HG03103 (cell line): ENCODE data around the gene TOR1AIP1.
"Not testable (repeated sequence)": the region's sequence is repeated elsewhere in the genome, so short reads cannot be mapped to it uniquely, and the experiment has no call there.

ENCODE experiments used
- ATAC-seq: cut with Tn5 transposase; IDR thresholded peaks from one replicate; pipeline ENCODE4 v1.9.1; 2021; ENCODE audit warnings: low read depth; ENCODE audit not compliant: unreplicated experiment

Gene TOR1AIP1

DNA sequence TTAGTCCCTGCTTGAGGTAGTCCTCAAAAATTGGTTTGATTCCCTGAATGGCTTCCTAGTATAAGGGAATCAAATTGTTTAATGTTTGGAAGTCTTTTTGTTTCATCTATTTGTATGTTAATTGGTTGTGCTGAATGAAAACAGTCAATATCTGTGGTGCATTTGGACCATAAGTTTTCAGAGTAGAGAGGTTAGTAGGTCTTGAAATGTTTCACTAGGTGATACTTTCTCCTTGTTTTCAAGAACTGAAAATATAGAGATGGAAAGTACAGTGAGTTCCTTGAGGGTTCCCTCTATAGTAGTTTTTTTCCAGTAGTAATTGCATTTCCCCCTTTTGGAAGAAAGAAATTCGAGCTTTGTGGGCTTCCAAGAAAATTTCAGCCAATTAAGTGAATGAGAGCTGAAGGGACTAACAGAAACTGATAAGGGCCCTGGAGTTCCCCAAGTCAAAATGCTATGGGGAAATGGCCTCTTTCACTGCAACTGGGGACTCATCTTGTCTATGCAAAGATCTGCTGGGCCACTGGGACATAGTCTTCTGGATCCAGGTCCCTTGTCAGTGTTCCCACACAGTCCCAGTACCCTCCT, 53.9 kb downstream of the TOR1AIP1 start:
- ATAC-seq = no peak

DNA sequence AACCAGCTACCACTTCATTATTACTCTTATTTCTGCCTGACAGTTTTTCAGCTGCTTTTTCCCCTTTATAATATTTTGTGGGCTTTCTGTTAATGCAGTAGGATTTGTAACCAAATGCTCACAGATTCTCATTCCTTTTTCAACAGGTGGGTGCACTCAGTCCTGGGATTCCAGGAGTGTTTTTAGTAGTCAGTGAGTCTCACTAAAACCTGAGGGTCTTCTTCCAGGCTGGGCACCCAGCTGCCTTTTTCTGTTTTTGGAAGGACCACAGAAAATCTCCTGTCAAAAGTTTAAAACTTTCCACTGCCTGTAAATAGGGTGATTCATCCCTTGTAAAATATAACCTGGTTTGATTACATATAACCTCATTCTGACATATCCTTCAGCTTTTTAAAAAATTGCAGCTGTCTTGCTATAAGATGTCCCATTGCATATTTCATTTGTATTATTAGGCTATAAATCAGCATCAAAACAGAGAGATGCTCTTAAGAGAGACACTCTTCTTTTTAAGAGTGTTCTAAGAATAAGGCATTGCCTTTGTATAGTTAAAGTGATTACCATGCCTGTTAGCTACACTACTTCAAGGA, 55.7 kb downstream of the TOR1AIP1 start:
- ATAC-seq = no peak

DNA sequence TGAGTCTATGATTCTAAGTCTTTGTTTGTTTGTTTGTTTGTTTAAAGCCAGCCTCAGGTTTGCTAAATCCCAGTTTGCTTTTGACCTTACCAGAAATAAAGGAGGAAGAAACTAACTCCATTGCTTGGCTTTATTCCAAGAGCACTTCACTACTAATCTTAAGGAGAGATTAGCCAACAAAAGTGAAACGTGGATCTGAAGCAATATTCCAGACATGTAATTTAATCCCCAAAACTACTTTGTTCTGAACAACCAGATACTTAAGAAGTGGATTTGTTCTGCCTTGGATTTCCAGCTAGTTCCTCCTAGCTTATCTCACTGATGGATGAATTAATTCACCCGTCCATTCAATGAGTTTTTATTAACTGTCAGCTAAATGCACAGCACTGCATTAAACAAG, 56.7 kb downstream of the TOR1AIP1 start:
- no peak for ATAC-seq

DNA sequence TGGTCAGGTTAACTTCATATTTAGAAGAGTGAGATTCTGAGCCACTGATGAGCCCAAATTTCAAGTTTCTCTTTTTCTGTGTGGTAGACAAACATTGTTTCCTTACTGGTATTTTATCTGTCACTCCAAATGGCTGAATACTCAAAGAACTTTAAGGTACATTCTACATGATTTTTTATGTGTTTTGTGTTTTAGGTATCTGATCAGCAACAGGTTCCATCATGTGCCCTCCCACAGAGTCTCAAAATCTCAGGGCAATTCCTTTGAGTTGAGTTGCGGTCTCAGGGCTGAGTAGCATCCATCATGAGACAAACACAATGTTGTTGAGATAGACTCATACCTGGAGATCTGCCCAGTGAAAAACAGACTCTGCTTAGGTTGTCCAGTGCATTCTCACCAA, 57.9 kb downstream of the TOR1AIP1 start:
- ATAC-seq = no peak

DNA sequence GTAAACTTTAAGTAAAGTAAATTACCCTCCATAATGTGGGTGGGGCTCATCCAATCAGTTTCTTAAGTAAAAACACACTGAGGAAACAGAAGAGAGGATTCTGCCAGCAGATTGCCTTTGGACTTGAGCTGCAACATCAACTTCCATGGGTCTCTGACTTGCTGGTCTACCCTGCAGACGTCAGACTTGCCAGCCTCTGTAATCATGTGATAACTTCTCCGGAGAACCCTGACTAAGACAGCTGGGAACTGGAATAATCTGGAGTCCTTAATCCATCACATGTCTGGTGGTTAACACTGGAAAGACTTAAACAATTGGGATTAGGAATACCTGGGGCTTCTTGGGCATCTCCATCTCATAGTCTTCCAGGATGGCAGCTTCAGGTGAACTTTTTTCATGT, 59.4 kb downstream of the TOR1AIP1 start:
- ATAC-seq = no peak

DNA sequence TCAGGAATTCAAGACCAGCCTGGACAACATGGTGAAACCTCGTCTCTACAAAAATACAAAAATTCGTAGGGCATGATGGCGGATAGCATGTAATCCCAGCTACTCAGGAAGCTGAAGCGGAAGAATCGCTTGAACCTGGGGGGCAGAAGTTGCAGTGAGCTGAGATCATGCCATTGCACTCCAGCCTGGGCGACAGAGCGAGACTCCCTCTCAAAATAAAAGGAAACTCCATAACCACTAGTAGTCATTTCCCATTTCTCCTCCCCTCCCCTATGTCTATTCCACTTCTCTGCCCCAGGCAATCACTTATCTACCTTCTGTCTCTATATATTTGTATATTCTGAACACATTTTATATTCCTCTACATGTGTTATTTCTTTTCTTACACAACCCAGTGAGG, 68.6 kb downstream of the TOR1AIP1 start:
- no peak for ATAC-seq

DNA sequence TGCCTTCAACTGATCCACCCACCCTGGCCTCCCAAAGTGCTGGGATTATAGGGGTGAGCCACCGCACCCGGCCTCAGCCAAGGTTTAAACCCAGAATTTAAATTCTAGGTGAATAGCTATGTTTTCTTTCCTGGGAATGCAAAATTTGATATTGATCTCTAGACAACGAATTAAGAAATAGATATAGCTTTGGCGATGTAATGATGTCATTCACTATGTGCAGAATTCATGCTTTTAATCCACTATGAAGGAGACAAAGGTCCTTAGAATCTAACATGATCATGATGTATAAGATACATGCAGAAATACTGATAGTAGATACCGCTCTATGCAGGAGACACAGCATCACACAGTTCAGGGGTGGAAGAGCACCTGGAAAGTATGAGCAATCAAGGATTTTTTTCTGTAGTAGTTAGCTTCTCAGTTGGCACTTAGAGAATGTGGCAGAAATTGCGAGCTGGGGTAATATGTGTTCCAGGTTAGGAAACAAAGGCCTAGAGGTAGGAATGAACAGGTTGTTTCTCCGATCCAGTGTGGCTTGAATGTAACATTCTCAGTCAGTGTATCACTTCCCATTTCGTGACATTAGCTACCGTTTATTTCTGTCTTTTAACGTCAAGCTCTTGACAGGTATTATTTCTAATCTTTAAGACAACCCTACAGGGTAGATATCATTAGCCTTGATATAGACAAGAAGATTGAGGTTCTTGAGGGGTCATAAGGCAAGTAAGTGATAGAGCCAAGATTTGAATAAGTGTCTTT, 69.5 kb downstream of the TOR1AIP1 start:
- ATAC-seq = no peak

DNA sequence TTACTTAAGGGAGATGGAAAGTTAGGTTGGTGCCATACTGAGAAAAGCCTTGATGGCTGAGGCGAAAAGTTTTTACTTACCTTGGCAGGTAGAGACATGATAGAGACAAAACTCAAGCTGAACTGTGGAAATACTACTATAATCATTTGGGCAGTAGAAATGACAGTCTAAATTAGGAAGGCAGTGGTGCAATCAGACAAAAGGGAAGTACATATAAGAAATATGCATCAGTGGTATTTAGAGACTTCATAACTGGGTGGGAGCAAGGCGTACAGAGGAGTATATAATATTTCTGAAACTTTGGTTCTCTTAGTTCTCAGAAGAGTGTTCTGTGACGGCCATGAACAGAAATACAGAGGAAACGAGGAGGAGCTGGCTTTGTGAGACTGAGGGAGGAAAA, 70.1 kb downstream of the TOR1AIP1 start:
- no peak for ATAC-seq

DNA sequence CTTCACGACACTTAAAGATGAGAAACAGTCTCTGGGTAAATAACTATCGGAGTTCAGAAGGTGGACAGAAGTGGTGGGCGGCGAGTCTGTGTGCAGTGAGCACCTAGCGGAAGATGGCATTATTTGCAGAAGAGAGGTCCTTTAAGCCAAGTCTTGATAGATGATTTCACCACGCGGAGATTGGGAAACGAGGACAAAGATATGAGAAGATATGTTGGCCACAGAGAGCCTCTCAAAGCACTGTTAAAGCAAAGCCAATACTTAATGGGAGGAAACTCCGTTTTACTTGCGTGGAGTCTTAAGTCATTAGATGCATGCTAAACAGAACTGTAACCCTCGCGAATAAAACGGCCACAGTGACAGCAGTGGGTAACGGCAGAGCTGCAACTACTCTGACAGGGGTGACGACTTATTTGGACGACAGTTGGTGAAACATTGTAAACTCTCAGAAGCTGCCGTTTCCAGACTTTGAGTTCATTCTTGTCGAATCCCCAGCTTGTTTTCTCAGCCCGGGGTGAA, 71.9 kb downstream of the TOR1AIP1 start:
- ATAC-seq = no peak

DNA sequence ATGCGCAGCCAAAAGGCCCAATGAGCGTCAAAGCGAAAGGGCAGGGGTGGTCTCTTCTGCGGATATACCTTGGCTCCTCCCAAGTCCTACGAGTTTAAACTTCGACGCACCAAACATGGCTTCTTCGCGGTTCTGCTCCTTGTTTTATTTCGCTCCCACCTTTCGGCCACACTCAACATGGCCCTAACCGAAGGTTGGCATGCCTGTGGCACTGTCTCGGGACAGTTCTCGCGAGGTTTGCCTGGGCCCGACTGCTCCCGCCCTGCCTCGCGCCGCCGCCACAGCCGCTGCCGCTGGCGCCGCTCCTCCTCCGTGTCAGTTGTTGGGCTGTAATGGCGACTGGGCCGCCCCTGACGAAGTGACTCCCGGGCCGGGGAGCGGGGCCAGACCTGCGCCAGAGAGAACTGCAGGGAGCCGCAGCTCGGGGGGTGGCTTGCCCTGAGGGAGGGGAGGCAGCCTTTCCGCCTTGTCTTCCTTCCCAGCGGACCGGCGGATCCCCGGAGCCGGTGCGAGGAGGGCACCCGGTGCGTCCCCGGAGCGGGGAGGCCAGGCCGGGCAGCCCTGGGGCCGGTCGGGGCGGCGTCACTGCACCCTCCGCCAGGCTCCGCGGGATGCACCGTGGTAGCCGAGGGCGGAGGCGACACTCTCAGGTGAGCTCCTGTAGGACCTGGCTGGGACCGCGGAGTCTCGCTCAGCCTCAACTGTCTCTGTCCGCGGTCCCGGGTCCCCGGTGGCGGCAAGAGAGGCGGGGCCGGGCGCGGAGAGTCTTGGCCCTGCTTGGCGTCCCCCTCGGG, 72.6 kb downstream of the TOR1AIP1 start, which contains the start of gene CEP350:
Gene CEP350, plus strand, starts transcription at position 318 of the 794 bp plus-strand sequence. CDS start 31,372 bp downstream, outside the sequence.
- ATAC-seq = peak; percentile 86

DNA sequence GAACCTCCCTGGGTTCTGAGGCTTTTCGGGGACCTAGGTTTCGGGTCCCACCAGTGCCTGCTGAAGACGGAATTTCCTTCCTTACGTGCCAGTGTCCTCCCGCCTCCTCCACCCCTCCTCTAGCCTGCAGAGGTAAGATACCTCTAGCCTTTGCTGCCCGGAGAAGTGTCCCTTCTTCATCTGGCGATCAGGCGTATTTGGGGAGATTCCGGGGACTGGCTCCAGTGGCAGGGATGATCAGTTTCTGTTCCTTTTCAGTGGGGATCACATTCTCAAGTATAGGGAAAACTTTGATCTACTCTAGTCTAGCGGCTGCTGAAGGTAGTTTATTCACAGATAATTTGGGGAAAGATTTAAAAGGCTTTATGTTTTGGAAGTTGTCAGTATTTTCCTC, 73.2 kb downstream of the TOR1AIP1 start:
- ATAC-seq = no peak

DNA sequence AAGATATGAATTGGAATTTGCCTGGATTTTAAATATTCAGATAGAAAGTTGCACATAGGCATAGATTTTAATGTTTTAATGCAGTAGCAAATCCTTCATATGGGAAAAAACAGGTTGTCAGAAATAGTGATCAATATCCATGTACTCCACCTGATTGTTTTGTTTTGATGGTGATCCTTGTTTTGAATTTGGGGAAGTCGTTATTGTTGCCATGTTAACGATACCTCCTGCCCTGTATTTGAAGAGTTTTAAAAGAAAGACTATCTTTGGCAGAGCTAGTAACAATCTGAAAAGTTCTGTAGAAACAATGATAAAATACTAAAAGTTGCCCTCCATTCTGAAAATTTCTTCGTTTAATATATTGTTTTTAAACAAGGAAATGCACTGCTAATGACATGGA, 73.6 kb downstream of the TOR1AIP1 start:
- no peak for ATAC-seq

DNA sequence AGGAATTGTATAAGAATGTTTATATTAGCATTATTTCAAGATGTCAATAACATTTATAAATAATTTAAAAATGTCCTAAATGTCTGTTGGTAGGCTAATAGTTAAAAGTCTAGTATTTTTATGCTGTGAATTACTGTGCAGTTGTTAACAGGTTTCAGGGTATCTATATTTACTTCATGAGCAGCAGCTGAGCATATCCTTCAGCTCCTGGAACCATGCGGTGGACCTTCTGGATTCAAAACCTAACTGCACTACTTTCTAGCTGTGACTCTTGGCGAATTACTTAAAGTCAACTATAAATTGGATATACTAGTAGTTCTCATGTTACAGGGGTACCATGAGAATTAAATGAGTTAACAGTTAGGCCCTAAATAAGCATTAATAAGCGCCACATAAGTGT, 76.3 kb downstream of the TOR1AIP1 start:
- ATAC-seq = no peak

DNA sequence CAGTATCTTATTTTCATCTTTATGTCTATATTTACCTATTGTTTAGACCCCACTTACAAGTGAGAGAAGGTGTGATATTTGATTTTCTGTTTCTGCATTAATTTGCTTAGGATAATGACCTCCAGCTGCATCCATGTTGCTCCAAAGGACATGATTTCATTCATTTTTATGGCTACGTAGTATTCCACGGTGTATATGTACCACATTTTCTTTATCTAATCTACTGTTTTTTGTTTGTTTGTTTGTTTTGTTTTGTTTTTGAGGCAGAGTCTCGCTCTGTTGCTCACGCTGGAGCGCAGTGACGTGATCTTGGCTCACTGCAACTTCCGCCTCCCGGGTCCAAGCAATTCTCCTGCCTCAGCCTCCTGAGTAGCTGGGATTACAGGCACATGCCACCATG, 80.1 kb downstream of the TOR1AIP1 start:
- ATAC-seq = not testable (repeated sequence)

DNA sequence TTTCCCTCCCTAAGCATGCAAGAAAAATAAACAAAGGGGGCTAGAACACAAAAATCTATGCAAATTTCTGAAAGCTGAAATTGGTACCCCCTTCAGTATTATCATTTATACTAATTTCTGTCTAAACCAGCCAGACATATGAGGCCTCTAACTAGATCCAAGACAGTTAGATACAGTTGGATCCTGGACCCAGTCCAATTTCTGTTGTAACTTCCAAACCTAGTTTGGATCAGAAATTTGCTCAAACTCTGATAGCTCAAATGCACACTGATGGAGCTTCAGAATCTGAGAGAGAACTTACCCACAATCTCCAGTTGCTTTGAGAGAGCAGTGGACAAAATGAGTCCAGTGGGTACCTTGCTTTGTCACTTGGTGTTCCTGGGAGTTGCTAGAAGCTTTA, 84.5 kb downstream of the TOR1AIP1 start:
- ATAC-seq = no peak

DNA sequence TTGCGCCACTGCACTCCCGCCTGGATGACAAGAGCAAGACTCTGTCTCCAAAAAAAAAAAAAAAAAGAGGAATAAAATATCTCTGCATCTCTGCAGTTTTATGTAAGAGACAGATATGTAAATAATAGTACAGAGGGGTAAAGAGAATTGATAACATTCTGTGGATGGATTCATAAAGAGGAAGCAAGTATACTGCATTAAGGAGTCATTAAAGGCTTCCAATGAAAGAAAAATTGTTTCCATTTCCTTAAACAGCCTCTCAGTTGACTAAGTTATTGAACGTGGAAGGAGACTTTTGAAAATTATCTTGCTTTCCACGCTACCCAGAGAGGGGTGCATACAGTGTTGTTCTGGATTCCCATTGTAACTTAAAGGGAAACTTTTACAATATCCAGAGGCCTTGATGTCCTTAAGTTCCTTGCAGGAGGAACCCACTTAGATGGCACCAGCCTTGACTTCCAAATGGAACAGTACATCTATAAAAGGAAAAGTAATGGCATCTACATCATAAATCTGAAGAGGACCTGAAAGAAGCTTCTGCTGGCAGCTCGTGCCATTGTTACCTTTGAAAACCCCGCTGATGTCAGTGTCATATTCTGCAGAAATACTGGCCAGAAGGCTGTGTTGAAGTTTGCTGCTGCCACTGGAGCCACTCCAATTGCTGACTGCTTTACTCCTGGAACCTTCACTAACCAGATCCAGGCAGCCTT, 86.4 kb downstream of the TOR1AIP1 start:
- ATAC-seq = no peak

DNA sequence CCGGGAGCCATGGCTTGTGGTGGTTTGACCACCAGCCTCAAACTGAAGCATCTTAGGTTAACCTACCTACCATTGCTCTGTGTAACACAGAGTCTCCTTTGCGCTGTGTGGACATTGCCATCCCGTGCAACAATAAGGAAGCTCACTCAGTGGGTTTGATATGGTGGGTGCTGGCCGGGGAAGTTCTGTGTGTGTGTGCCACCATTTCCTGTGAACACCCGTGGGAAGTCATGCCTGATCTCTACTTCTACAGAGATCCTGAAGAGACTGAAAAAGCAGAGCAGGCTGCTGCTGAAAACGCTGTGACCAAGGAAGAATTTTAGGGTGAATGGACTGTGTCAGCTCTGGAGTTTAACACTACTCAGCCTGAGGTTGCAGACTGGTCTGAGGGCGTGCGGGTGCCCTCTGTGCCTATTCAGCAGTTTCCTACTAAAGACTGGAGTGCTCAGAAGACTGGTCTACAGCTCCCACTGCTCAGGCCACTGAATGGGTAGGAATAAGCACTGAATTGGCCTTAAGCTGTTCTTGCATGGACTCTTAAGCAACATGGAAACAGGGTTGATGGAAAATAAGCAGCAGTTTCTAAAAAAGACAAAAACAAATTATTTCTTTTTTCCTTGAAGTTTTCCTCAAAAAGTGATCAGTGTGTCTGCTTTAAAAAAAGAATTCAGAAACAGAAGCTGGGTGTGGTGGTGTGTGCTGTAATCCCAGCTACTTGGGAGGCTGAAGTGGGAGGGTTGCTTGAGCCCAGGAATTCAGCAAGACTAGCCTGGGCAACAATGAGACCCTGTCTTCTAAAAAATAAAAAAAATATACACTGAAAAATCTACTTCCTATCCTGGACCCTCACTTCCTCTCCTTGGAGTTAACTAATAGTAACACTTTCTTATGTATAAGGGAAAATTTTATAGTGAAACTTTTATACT, 87.2 kb downstream of the TOR1AIP1 start:
- ATAC-seq = no peak
